ENCODE data around the gene URGCP.

Gene URGCP

DNA sequence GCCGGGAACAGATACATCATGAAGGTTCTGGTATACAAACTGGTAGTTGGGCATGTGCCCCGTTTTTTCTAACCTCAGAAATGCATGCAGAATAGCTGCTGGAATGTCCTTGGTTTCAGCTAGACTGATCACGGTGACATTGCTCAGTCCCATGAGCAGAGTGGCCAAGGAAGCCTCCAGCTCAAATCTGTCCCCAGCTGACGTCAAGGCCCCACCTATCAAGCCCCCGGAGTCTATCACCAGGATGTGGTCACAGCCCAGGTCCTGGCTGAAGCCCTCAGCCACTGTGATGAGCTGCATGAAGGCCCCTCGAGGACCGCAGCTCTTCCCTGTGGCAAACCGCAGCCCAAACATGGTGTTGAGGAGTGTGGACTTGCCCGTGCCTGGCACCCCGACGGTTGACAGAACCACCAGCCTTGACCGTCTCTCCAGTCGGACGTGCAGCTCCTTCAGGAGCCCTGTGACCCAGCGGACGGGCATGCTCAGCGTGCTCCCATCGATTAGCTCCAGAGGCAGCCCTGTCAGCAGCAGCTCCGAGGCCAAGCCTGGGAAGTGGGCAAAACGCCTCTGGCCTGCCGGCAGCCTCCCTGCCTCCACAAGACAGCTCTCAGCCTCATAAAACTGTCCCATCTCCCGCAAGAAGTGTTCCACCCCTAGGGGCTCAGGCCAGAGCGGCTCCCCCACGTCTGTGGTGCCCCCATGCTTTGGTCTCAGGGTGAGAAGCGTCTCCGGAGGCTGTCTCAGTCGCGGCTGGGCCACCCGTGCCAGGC is 29.2 kb downstream of the URGCP start:
- H3K36me3 ChIP-seq (ENCODE audit: control insufficient read depth in 2 of 2, insufficient read depth in 2 of 2, low read length in 2 of 2): peaks cover 62 to 65% of the 10 kb centered on the region in 2 donors
- H3K9ac ChIP-seq (ENCODE audit: low read depth in 1 of 2, low read length in 2 of 2): no peak overlapping the region

DNA sequence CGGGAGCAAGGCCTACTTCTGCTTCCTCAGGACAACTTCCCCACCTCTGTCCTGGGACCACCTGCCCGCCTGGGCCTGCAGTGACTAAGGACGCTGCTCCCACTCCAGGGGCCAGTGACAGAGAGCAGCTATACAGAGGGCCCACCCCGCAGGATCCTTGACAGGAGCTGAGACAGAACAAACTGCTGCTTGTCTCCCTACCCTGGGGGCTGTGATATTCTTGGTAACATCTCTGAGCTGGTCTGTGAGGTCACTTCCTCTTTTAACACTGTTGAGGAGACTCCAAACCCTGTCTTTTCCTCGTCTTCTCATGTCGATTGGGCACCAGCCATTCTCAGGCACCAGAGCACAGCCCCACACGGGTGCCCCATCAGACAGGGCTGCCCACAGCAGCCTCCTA is 30.2 kb downstream of the URGCP start:
- no peak overlapping the region for H3K9ac ChIP-seq (ENCODE audit: low read depth in 1 of 2, low read length in 2 of 2)
- H3K27me3 ChIP-seq (ENCODE audit: control insufficient read depth in 2 of 2, insufficient read depth in 2 of 2, low read length in 2 of 2): no peaks in the 10 kb centered on the region
- no peak overlapping the region for H3K27ac ChIP-seq (ENCODE audit: low read depth in 2 of 2, low read length in 2 of 2)
- peaks cover 57 to 59% of the 10 kb centered on the region in 2 donors for H3K36me3 ChIP-seq (ENCODE audit: control insufficient read depth in 2 of 2, insufficient read depth in 2 of 2, low read length in 2 of 2)
- no peak overlapping the region for H3K4me3 ChIP-seq (ENCODE audit: low read length in 2 of 2)
- no peaks in the 10 kb centered on the region for H3K9me3 ChIP-seq (ENCODE audit: control insufficient read depth in 2 of 2, low read length in 2 of 2)
- H3K4me1 ChIP-seq (ENCODE audit: control insufficient read depth in 2 of 2, insufficient read depth in 2 of 2, low read length in 2 of 2): peaks cover 9 to 17% of the 10 kb centered on the region in 2 donors

More for the DNA sequence above, 29.2 kb downstream of the URGCP start:
- no peaks in the 10 kb centered on the region for H3K9me3 ChIP-seq (ENCODE audit: control insufficient read depth in 2 of 2, low read length in 2 of 2)
- H3K4me3 ChIP-seq (ENCODE audit: low read length in 2 of 2): no peak overlapping the region
- H3K27me3 ChIP-seq (ENCODE audit: control insufficient read depth in 2 of 2, insufficient read depth in 2 of 2, low read length in 2 of 2): no peaks in the 10 kb centered on the region
- H3K27ac ChIP-seq (ENCODE audit: low read depth in 2 of 2, low read length in 2 of 2): no peak overlapping the region
- peaks cover 9 to 14% of the 10 kb centered on the region in 2 donors for H3K4me1 ChIP-seq (ENCODE audit: control insufficient read depth in 2 of 2, insufficient read depth in 2 of 2, low read length in 2 of 2)

DNA sequence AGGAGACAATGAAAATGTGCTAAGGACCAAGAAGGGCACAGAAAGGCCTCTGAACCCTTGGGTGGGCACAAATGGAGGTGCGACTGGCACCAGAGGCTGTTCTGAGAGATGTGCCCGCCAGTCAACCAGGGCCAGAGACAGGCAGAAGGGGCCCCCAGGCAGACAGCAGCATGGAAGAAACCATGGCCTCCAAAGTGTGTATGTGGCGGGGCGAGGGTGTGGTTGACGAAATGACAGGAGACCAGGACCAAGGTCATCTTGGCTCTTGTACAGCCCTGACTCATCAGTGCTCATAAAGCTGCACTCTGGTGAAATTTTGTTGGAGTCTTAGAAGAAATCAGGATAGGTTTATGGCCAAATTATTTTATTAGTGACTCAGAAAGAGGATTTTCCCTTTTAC is 33.1 kb downstream of the URGCP start:
- Histone ChIP-seq H3K9me3 (ENCODE audit: control insufficient read depth in 2 of 2, low read length in 2 of 2) (no peaks in the 10 kb centered on the region), H3K27me3 (ENCODE audit: control insufficient read depth in 2 of 2, insufficient read depth in 2 of 2, low read length in 2 of 2) (no peaks in the 10 kb centered on the region), H3K4me3 (ENCODE audit: low read length in 2 of 2) (no peak overlapping the region), H3K4me1 (ENCODE audit: control insufficient read depth in 2 of 2, insufficient read depth in 2 of 2, low read length in 2 of 2) (peaks cover 19 to 25% of the 10 kb centered on the region in 2 donors), H3K27ac (ENCODE audit: low read depth in 2 of 2, low read length in 2 of 2) (peak overlapping the region; percentile 66 to 75), H3K36me3 (ENCODE audit: control insufficient read depth in 2 of 2, insufficient read depth in 2 of 2, low read length in 2 of 2) (peaks cover 32 to 35% of the 10 kb centered on the region in 2 donors), H3K9ac (ENCODE audit: low read depth in 1 of 2, low read length in 2 of 2) (no peak overlapping the region)

DNA sequence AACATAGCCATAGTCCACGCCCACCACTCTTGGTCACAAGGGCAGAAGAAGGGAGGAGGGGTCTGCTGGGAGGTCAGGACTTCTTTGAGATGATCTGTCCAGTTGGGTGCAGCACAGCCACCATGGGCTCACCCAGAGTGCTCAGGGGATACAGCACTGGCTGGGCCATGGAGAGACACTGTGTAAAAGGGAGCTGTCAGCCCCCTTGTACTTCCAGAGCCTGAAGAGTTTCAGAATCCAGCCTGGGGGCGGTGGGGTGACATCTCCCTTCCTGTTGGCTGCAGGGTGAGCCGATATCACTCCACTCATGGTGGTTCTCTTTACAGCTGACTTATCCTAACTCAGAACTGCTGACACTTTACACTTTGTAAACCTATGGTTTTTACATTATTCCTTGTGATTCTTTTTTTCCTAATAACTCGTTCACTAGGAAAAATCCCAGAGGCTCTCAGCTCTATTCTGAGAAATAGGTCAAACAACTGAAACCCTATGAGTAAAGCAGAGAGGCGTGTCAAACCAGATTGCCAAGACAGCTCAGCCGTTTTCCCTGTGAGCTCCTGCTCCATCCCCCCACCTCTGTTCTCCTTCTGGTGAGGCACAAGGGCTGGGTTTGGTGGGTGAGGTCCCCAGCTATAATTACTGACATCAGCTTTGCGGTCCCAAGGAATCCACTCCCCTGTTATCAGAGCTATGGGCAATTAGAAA is 33.8 kb downstream of the URGCP start:
- Histone ChIP-seq H3K4me1 (ENCODE audit: control insufficient read depth in 2 of 2, insufficient read depth in 2 of 2, low read length in 2 of 2) (peaks cover 22 to 25% of the 10 kb centered on the region in 2 donors), H3K9me3 (ENCODE audit: control insufficient read depth in 2 of 2, low read length in 2 of 2) (no peaks in the 10 kb centered on the region), H3K4me3 (ENCODE audit: low read length in 2 of 2) (no peak overlapping the region), H3K9ac (ENCODE audit: low read depth in 1 of 2, low read length in 2 of 2) (no peak overlapping the region), H3K36me3 (ENCODE audit: control insufficient read depth in 2 of 2, insufficient read depth in 2 of 2, low read length in 2 of 2) (peaks cover 25 to 27% of the 10 kb centered on the region in 2 donors), H3K27ac (ENCODE audit: low read depth in 2 of 2, low read length in 2 of 2) (peak overlapping the region; percentile 66 to 75), H3K27me3 (ENCODE audit: control insufficient read depth in 2 of 2, insufficient read depth in 2 of 2, low read length in 2 of 2) (no peaks in the 10 kb centered on the region)

- H3K27ac ChIP-seq (ENCODE audit: low read depth in 2 of 2, low read length in 2 of 2): no peak overlapping the region
- no peak overlapping the region for H3K4me3 ChIP-seq (ENCODE audit: low read length in 2 of 2)
- no peaks in the 10 kb centered on the region for H3K27me3 ChIP-seq (ENCODE audit: control insufficient read depth in 2 of 2, insufficient read depth in 2 of 2, low read length in 2 of 2)
- no peaks in the 10 kb centered on the region for H3K9me3 ChIP-seq (ENCODE audit: control insufficient read depth in 2 of 2, low read length in 2 of 2)
- H3K9ac ChIP-seq (ENCODE audit: low read depth in 1 of 2, low read length in 2 of 2): no peak overlapping the region
- peaks cover 19 to 22% of the 10 kb centered on the region in 2 donors for H3K36me3 ChIP-seq (ENCODE audit: control insufficient read depth in 2 of 2, insufficient read depth in 2 of 2, low read length in 2 of 2)
- H3K4me1 ChIP-seq (ENCODE audit: control insufficient read depth in 2 of 2, insufficient read depth in 2 of 2, low read length in 2 of 2): peaks cover 22 to 25% of the 10 kb centered on the region in 2 donors
These were observed 35.3 kb downstream of the URGCP start for GRCh38 chr7:43871064-43871463.

- Histone ChIP-seq H3K4me1 (ENCODE audit: control insufficient read depth in 2 of 2, insufficient read depth in 2 of 2, low read length in 2 of 2) (peaks cover 22 to 25% of the 10 kb centered on the region in 2 donors), H3K4me3 (ENCODE audit: low read length in 2 of 2) (no peak overlapping the region), H3K36me3 (ENCODE audit: control insufficient read depth in 2 of 2, insufficient read depth in 2 of 2, low read length in 2 of 2) (peaks cover 14 to 18% of the 10 kb centered on the region in 2 donors), H3K27me3 (ENCODE audit: control insufficient read depth in 2 of 2, insufficient read depth in 2 of 2, low read length in 2 of 2) (no peaks in the 10 kb centered on the region), H3K9me3 (ENCODE audit: control insufficient read depth in 2 of 2, low read length in 2 of 2) (no peaks in the 10 kb centered on the region), H3K27ac (ENCODE audit: low read depth in 2 of 2, low read length in 2 of 2) (peak overlapping the region in 1 of 2 donors; percentile 86), H3K9ac (ENCODE audit: low read depth in 1 of 2, low read length in 2 of 2) (no peak overlapping the region)
These were observed 36.1 kb downstream of the URGCP start for GRCh38 chr7:43870316-43870715.

DNA sequence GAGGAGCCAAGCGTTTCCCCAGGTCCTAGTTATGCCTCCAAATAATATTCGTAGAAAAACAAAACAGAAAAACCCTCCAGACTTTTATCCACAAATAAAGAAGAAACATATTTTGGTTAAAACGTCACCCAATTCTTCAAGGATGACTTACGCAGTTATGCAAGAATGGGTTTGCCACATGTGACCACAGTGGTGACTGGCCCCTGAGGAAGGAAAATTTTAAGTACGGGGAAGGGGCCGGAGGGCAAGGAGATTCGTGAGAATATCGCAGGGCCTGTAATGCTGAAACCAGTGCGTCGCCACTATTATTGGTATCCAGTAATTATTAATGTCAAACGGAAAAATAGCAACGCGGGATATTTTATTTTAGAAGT is 36.5 kb downstream of the URGCP start:
- Histone ChIP-seq H3K4me3 (ENCODE audit: low read length in 2 of 2) (peak overlapping the region; percentile 82 to 90), H3K9ac (ENCODE audit: low read depth in 1 of 2, low read length in 2 of 2) (peak overlapping the region; percentile 60 to 75), H3K4me1 (ENCODE audit: control insufficient read depth in 2 of 2, insufficient read depth in 2 of 2, low read length in 2 of 2) (peaks cover 22 to 25% of the 10 kb centered on the region in 2 donors), H3K36me3 (ENCODE audit: control insufficient read depth in 2 of 2, insufficient read depth in 2 of 2, low read length in 2 of 2) (peaks cover 13 to 16% of the 10 kb centered on the region in 2 donors), H3K27me3 (ENCODE audit: control insufficient read depth in 2 of 2, insufficient read depth in 2 of 2, low read length in 2 of 2) (no peaks in the 10 kb centered on the region), H3K27ac (ENCODE audit: low read depth in 2 of 2, low read length in 2 of 2) (peak overlapping the region; percentile 84 to 86), H3K9me3 (ENCODE audit: control insufficient read depth in 2 of 2, low read length in 2 of 2) (no peaks in the 10 kb centered on the region)

- Histone ChIP-seq H3K36me3 (ENCODE audit: control insufficient read depth in 2 of 2, insufficient read depth in 2 of 2, low read length in 2 of 2) (peaks cover 13 to 16% of the 10 kb centered on the region in 2 donors), H3K27ac (ENCODE audit: low read depth in 2 of 2, low read length in 2 of 2) (peak within 1 kb of the TSS; percentile 84 to 86), H3K27me3 (ENCODE audit: control insufficient read depth in 2 of 2, insufficient read depth in 2 of 2, low read length in 2 of 2) (no peaks in the 10 kb centered on the region), H3K9me3 (ENCODE audit: control insufficient read depth in 2 of 2, low read length in 2 of 2) (no peaks in the 10 kb centered on the region), H3K4me1 (ENCODE audit: control insufficient read depth in 2 of 2, insufficient read depth in 2 of 2, low read length in 2 of 2) (peaks cover 22 to 25% of the 10 kb centered on the region in 2 donors), H3K4me3 (ENCODE audit: low read length in 2 of 2) (peak within 1 kb of the TSS; percentile 82 to 90), H3K9ac (ENCODE audit: low read depth in 1 of 2, low read length in 2 of 2) (peak within 1 kb of the TSS; percentile 69 to 75)
These were observed 37.2 kb downstream of the URGCP start, which contains the start of gene MRPS24 for GRCh38 chr7:43869006-43869866. TSS of gene MRPS24 (minus strand) at chr7:43869517. CDS start at chr7:43869495, 22 bp downstream.

- Histone ChIP-seq H3K36me3 (ENCODE audit: control insufficient read depth in 2 of 2, insufficient read depth in 2 of 2, low read length in 2 of 2) (peaks cover 13 to 14% of the 10 kb centered on the region in 2 donors), H3K9me3 (ENCODE audit: control insufficient read depth in 2 of 2, low read length in 2 of 2) (no peaks in the 10 kb centered on the region), H3K9ac (ENCODE audit: low read depth in 1 of 2, low read length in 2 of 2) (peak overlapping the region; percentile 69 to 72), H3K4me1 (ENCODE audit: control insufficient read depth in 2 of 2, insufficient read depth in 2 of 2, low read length in 2 of 2) (peaks cover 22 to 24% of the 10 kb centered on the region in 2 donors), H3K27ac (ENCODE audit: low read depth in 2 of 2, low read length in 2 of 2) (peak overlapping the region; percentile 17 to 71), H3K4me3 (ENCODE audit: low read length in 2 of 2) (peak overlapping the region; percentile 82 to 90), H3K27me3 (ENCODE audit: control insufficient read depth in 2 of 2, insufficient read depth in 2 of 2, low read length in 2 of 2) (no peaks in the 10 kb centered on the region)
These were observed 37.8 kb downstream of the URGCP start for GRCh38 chr7:43868681-43869005.

Data from mucosa of rectum (tissue), 2 donors.